Adrenal gland (tissue), 12 donors: Measurements from ENCODE around the gene HBZ. TPM values are rescaled to one million over a fixed set of nuclear protein-coding genes. Genes with fewer than 3 reads are reported as not detected.

Experiments
- DNase-seq, 7 donors: peaks; one replicate each; pipeline ENCODE4 v3.0.0-alpha.2; 2019 to 2020
- H3K27ac ChIP-seq, 5 donors: fragments of 200-600 bp; sonication (generic) in 4 of 5; 1 replicate in 3 of 5; 2 replicates in 2 of 5; pipeline versions ENCODE4 v1.5.1 to v1.8.0; 2016 to 2020; ENCODE audit warnings: mild to moderate bottlenecking in 1 of 5
- H3K27me3 ChIP-seq: fragments of 200-600 bp; 2 replicates; pipeline ENCODE4 v1.8.0; 2021
- H3K36me3 ChIP-seq, 2 donors: fragments of 200-600 bp; replicated peaks in 1 of 2; 1 replicate in 1 of 2; 2 replicates in 1 of 2; pipeline versions ENCODE4 v1.5.1 to v1.8.0; 2018 to 2022
- H3K4me1 ChIP-seq, 2 donors: fragments of 200-600 bp; replicated peaks in 1 of 2; 1 replicate in 1 of 2; 2 replicates in 1 of 2; pipeline versions ENCODE4 v1.5.1 to v1.8.0; 2018 to 2021
- H3K4me3 ChIP-seq, 4 donors: fragments of 200-600 bp; sonication (generic) in 3 of 4; one replicate each; pipeline ENCODE4 v1.5.1; 2016 to 2018
- H3K9me3 ChIP-seq, 3 donors: fragments of 200-600 bp; sonication (generic) in 1 of 3; replicated peaks in 1 of 3; 1 replicate in 2 of 3; 2 replicates in 1 of 3; pipeline versions ENCODE4 v1.5.1 to v1.8.0; 2016 to 2021
- POLR2A ChIP-seq, 2 donors: fragments of 450-650 bp; IDR thresholded peaks; one replicate each; pipeline ENCODE4 v1.6.1; 2017; ENCODE audit warnings: antibody characterized with exemption in 2 of 2, mild to moderate bottlenecking in 2 of 2, moderate library complexity in 1 of 2
- WGBS, 4 donors: extraction: QIAGEN DNeasy Blood & Tissue Kit in 2 of 4; methylation state at CpG; one replicate each; pipeline versions ENCODE4 v1.1.5 to v1.1.7; 2013 to 2017; 5-methylcytosine and 5-hydroxymethylcytosine counted together
- intact Hi-C, 2 donors: fragments of 100-400 bp; cut with DNase I; formaldehyde crosslinking; loops; one replicate each; pipeline versions ENCODE4 v1.14.1 to v1.15.0; 2022 to 2023
- polyA plus RNA-seq, 3 donors: library from polyadenylated mRNA; stranded (reverse); fragments of 200-250 nt in 2 of 3; fragments of 350-450 nt in 1 of 3; fragmentation: Illumina TruSeq in 1 of 3; extraction: RNeasy Lipid Tissue Mini Kit (QIAGEN cat#74804) in 1 of 3; gene quantifications; one replicate each; pipeline ENCODE4 v1.2.3, GENCODE V29; 2013 to 2014
- total RNA-seq, 9 donors: library from RNA; depleted of rRNA in 4 of 9; stranded (reverse); fragments of >200 nt in 4 of 9; fragments of 120-200 nt in 1 of 9; fragmentation: NEBNext Ultra II Directional in 1 of 9; extraction: Animal tissue kit (Norgen Biotek cat#: 25700) in 1 of 9; gene quantifications; one replicate each; pipeline versions ENCODE4 v1.1.0 to v1.2.4, GENCODE V29; 2013 to 2023
- TF ChIP-seq, protein P1 (sequence below), 6 experiments: fragments of 450-650 bp in 4 of 6; fragments of 200-600 bp in 2 of 6; sonication (generic) in 1 of 6; IDR thresholded peaks; 1 replicate in 5 of 6; 2 replicates in 1 of 6; pipeline versions ENCODE4 v1.5.1 to v1.8.0; 2016 to 2021; ENCODE audit warnings: antibody characterized with exemption in 6 of 6, mild to moderate bottlenecking in 2 of 6, moderate library complexity in 1 of 6
- donor health status: healthy with polysubstance abuse.
- donor health status: Bipolar disorder and iron deficiency.
- donor health status: DM: yes; HTN: yes; CAD: no.
- donor health status: DM: no; HTN: no; CAD: no.
- donor health status: DM: no; HTN: no; CAD: no.
- donor health status: DM: yes; HTN: yes; CAD: no.

Gene HBZ
- total and polyA plus RNA-seq, 12 donors: 0.61 to 1.3 (median 1.3) TPM; not detected in 9

DNA sequence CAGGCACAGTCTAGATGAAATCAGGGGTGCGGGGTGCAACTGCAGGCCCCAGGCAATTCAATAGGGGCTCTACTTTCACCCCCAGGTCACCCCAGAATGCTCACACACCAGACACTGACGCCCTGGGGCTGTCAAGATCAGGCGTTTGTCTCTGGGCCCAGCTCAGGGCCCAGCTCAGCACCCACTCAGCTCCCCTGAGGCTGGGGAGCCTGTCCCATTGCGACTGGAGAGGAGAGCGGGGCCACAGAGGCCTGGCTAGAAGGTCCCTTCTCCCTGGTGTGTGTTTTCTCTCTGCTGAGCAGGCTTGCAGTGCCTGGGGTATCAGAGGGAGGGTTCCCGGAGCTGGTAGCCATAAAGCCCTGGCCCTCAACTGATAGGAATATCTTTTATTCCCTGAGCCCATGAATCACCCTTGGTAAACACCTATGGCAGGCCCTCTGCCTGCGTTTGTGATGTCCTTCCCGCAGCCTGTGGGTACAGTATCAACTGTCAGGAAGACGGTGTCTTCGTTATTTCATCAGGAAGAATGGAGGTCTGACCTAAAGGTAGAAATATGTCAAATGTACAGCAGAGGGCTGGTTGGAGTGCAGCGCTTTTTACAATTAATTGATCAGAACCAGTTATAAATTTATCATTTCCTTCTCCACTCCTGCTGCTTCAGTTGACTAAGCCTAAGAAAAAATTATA is 25.7 kb downstream of the HBZ start:
- no peak for DNase-seq
- peaks cover 5 to 17% of the 10 kb centered on the region in 2 donors for H3K4me1 ChIP-seq
- H3K9me3 ChIP-seq: no peaks in the 10 kb centered on the region
- TF ChIP-seq, protein P1, sequence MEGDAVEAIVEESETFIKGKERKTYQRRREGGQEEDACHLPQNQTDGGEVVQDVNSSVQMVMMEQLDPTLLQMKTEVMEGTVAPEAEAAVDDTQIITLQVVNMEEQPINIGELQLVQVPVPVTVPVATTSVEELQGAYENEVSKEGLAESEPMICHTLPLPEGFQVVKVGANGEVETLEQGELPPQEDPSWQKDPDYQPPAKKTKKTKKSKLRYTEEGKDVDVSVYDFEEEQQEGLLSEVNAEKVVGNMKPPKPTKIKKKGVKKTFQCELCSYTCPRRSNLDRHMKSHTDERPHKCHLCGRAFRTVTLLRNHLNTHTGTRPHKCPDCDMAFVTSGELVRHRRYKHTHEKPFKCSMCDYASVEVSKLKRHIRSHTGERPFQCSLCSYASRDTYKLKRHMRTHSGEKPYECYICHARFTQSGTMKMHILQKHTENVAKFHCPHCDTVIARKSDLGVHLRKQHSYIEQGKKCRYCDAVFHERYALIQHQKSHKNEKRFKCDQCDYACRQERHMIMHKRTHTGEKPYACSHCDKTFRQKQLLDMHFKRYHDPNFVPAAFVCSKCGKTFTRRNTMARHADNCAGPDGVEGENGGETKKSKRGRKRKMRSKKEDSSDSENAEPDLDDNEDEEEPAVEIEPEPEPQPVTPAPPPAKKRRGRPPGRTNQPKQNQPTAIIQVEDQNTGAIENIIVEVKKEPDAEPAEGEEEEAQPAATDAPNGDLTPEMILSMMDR (IDR thresholded peaks at IDR 0.05): no peak
- no peak for TF ChIP-seq POLR2A (IDR thresholded peaks at IDR 0.05)
- no peak overlapping the region for H3K27ac ChIP-seq
- H3K27me3 ChIP-seq: peaks cover 53% of the 10 kb centered on the region
- H3K4me3 ChIP-seq: no peak overlapping the region
- intact Hi-C loops: no loop called here
- H3K36me3 ChIP-seq: no peaks in the 10 kb centered on the region
- WGBS, 4 donors: 64 to 72% (median 69%) methylated on average over 8 to 11 of the region's 11 CpGs

DNA sequence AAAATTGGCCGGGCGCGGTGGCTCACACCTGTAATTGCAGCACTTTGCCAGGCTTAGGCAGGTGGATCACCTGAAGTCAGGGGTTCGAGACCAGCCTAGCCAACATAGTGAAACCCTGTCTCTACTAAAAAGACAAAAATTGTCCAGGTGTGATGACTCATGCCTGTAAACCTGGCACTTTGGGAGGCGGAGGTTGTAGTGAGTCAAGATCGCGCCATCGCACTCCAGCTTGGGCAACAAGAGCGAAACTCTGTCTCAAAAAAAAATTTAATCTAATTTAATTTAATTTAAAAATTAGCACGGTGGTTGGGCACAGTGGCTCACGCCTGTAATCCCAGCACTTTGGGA is 26.2 kb downstream of the HBZ start:
- intact Hi-C loops: no loop called here
- Histone ChIP-seq H3K4me1 (peaks cover 5 to 17% of the 10 kb centered on the region in 2 donors), H3K27me3 (peaks cover 53% of the 10 kb centered on the region), H3K4me3 (no peak overlapping the region), H3K27ac (no peak overlapping the region), H3K9me3 (no peaks in the 10 kb centered on the region), H3K36me3 (no peaks in the 10 kb centered on the region)
- DNase-seq: no peak
- TF ChIP-seq, protein P1 (IDR thresholded peaks at IDR 0.05): no peak
- 78 to 84% (median 80%) methylated on average over 11 of the region's 11 CpGs for WGBS, 4 donors

DNA sequence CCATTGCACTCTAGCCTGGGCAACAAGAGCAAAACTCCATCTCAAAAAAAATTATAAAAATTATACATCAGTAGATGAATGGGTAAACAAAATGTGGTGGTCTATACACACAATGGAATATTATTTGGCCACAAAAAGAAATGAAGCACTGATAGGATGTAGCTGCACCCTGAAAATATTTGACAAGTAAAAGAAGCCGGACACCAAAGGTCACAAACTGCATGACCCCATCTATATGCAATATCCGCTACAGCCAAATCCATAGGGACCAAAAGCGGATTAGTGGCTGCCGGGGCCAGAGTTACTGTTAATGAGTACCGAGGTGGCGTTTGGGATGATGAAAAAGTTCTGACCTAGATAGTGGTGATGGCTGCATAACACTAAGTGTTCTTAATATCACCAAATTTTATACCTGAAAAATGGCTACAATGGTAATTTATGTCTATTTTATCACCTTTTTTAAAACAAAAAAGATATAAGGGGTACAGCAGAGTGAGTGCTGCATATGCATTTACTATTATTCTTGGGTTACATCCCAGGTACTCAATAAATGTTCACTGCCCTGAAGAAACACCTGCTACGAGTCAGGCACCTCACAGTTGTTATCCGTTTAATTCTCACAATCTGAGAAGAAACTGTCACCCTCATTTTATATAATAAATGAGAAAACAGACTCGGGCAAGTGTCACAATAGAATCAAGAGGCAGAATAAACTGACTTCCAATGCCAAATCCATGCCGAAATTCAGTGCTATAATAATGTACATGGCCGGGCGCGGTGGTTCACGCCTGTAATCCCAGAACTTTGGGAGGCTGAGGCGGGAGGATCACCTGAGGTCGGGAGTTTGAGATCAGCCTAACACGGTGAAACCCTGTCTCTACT is 27.0 kb downstream of the HBZ start:
- H3K27ac ChIP-seq: no peak overlapping the region
- H3K9me3 ChIP-seq: no peaks in the 10 kb centered on the region
- H3K36me3 ChIP-seq: no peaks in the 10 kb centered on the region
- DNase-seq: no peak
- TF ChIP-seq, protein P1 (IDR thresholded peaks at IDR 0.05): no peak
- no peak for TF ChIP-seq POLR2A (IDR thresholded peaks at IDR 0.05)
- H3K27me3 ChIP-seq: peaks cover 52% of the 10 kb centered on the region
- intact Hi-C loops: loop anchor here in 1 of 2 donors (5.0 kb wide), 1 partner anchor 72 kb away; no protein-coding TSS in a partner anchor
- WGBS, 4 donors: 72 to 78% (median 76%) methylated on average over 17 of the region's 17 CpGs
- H3K4me1 ChIP-seq: peaks cover 5 to 17% of the 10 kb centered on the region in 2 donors
- H3K4me3 ChIP-seq: no peak overlapping the region

DNA sequence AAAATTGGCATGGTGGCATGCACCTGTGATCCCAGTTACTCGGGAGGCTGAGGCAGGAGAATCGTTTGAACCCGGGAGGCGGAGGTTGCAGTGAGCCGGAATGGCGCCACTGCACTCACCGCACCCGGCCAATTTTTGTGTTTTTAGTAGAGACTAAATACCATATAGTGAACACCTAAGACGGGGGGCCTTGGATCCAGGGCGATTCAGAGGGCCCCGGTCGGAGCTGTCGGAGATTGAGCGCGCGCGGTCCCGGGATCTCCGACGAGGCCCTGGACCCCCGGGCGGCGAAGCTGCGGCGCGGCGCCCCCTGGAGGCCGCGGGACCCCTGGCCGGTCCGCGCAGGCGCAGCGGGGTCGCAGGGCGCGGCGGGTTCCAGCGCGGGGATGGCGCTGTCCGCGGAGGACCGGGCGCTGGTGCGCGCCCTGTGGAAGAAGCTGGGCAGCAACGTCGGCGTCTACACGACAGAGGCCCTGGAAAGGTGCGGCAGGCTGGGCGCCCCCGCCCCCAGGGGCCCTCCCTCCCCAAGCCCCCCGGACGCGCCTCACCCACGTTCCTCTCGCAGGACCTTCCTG is 27.7 kb downstream of the HBZ start, which contains the start of gene HBQ1:
Gene HBQ1 (plus strand): TSS at position 359 of the 575 bp plus-strand sequence. CDS start 28 bp downstream, at position 387.
- H3K4me1 ChIP-seq: peaks cover 5 to 17% of the 10 kb centered on the region in 2 donors
- no peaks in the 10 kb centered on the region for H3K36me3 ChIP-seq
- peaks cover 45% of the 10 kb centered on the region for H3K27me3 ChIP-seq
- no peaks in the 10 kb centered on the region for H3K9me3 ChIP-seq
- H3K27ac ChIP-seq: no peak within 1 kb of the TSS
- H3K4me3 ChIP-seq: peak within 1 kb of the TSS in 1 of 4 donors; percentile 33
- TF ChIP-seq POLR2A (IDR thresholded peaks at IDR 0.05): no peak
- TF ChIP-seq, protein P1 (IDR thresholded peaks at IDR 0.05): peak in 2 of 6 experiments; percentile 36 to 50
- WGBS, 4 donors: 3 to 15% (median 9%) methylated on average over 6 to 59 of the region's 59 CpGs
- intact Hi-C loops: loop anchor here in 1 of 2 donors (5.0 kb wide), 1 partner anchor 73 kb away; no protein-coding TSS in a partner anchor
- no peak for DNase-seq
